PC-3 (cell line): ENCODE measurements around the gene GINM1. TPM values are rescaled to one million over a fixed set of nuclear protein-coding genes. Genes with fewer than 3 reads are reported as not detected.
A peak's percentile ranks its signal among the peaks of the same experiment; 100 is the strongest.

Experiments
- ATAC-seq: fragments of 200-7000 bp; cut with Tn5 transposase; 2 replicates; pipeline ENCODE4 v1.9.1; 2020; ENCODE audit warnings: mild to moderate bottlenecking, moderate library complexity
- BruUV-seq: library from RNA; stranded (reverse); fragments of 400-500 nt; replicated peaks from 2 replicates; lab custom pipeline; 2021; lab: Mats Ljungman, UMichigan
- CTCF ChIA-PET: fragments of 300-600 bp; sonication (Branson Sonifier 250); formaldehyde crosslinking; loops from one replicate; lab custom pipeline; 2022; ENCODE audit warnings: antibody characterized with exemption; lab: Charles Lee
- POLR2A ChIA-PET: fragments of 300-600 bp; sonication (Branson Sonifier 250); formaldehyde crosslinking; loops from one replicate; lab custom pipeline; 2022; ENCODE audit warnings: antibody characterized with exemption; ENCODE audit not compliant: unreplicated experiment; lab: Charles Lee
- DNase-seq: peaks from one replicate; pipeline ENCODE4 v3.0.0-alpha.2; 2015
- H2AFZ ChIP-seq: fragments of 300-600 bp; sonication (generic); 2 replicates; pipeline ENCODE4 v1.6.0; 2016; ENCODE audit warnings: antibody characterized with exemption, low read length
- H3F3A ChIP-seq: fragments of 300-600 bp; sonication (generic); one replicate; pipeline ENCODE4 v1.6.0; 2017; ENCODE audit warnings: antibody characterized with exemption, low read length, control low read depth, mild to moderate bottlenecking; ENCODE audit not compliant: unreplicated experiment
- H3K27ac ChIP-seq: fragments of 300-600 bp; sonication (generic); 2 replicates; pipeline ENCODE4 v1.5.1; 2016; ENCODE audit warnings: mild to moderate bottlenecking, low read length
- H3K27me3 ChIP-seq: fragments of 300-600 bp; sonication (generic); 2 replicates; pipeline ENCODE4 v1.6.1; 2016; ENCODE audit warnings: low read length, mixed read lengths
- H3K36me3 ChIP-seq: fragments of 300-600 bp; sonication (generic); 2 replicates; pipeline ENCODE4 v1.6.1; 2016; ENCODE audit warnings: low read depth, mixed run types, low read length, mixed read lengths
- H3K4me1 ChIP-seq: fragments of 300-600 bp; sonication (generic); 2 replicates; pipeline ENCODE4 v1.5.1; 2016; ENCODE audit warnings: low read length; ENCODE audit not compliant: insufficient read depth
- H3K4me2 ChIP-seq: fragments of 300-600 bp; sonication (generic); 2 replicates; pipeline ENCODE4 v1.6.0; 2016; ENCODE audit warnings: low read length
- H3K4me3 ChIP-seq: fragments of 300-600 bp; sonication (generic); 2 replicates; pipeline ENCODE4 v1.5.1; 2016; ENCODE audit warnings: mild to moderate bottlenecking, low read length, mixed read lengths
- H3K79me2 ChIP-seq: fragments of 300-600 bp; sonication (generic); 2 replicates; pipeline ENCODE4 v1.6.1; 2017; ENCODE audit warnings: low read length, mixed read lengths
- H3K9ac ChIP-seq: fragments of 300-600 bp; sonication (generic); 2 replicates; pipeline ENCODE4 v1.6.0; 2016; ENCODE audit warnings: mild to moderate bottlenecking, low read length
- H3K9me2 ChIP-seq: fragments of 300-600 bp; sonication (generic); replicated peaks from 2 replicates; pipeline ENCODE4 v1.6.1; 2016; ENCODE audit warnings: mixed run types, low read length, mixed read lengths
- H3K9me3 ChIP-seq: fragments of 300-600 bp; sonication (generic); 2 replicates; pipeline ENCODE4 v1.6.1; 2016; ENCODE audit warnings: low read length, mixed read lengths
- H4K20me1 ChIP-seq: fragments of 300-600 bp; sonication (generic); 2 replicates; pipeline ENCODE4 v1.6.1; 2016; ENCODE audit warnings: low read length, mixed read lengths
- CTCF ChIP-seq: fragments of 300-600 bp; sonication (generic); conservative IDR thresholded peaks from 2 replicates; pipeline ENCODE4 v1.5.1; 2017; ENCODE audit warnings: antibody characterized with exemption, low read depth, mild to moderate bottlenecking, low read length
- EZH2 ChIP-seq: fragments of 300-600 bp; sonication (generic); IDR thresholded peaks from one replicate; pipeline ENCODE4 v1.6.1; 2017; ENCODE audit warnings: antibody characterized with exemption, mild to moderate bottlenecking, low read length; ENCODE audit not compliant: unreplicated experiment
- EZH2phosphoT487 ChIP-seq: fragments of 300-600 bp; sonication (generic); IDR thresholded peaks from 2 replicates; pipeline ENCODE4 v1.6.1; 2018; ENCODE audit warnings: mild to moderate bottlenecking, antibody characterized with exemption, low read length, borderline replicate concordance
- intact Hi-C: fragments of 100-400 bp; cut with micrococcal nuclease; formaldehyde crosslinking; loops from 2 replicates; pipeline ENCODE4 v1.9.0; 2023
- total RNA-seq: library from RNA; depleted of rRNA; stranded (reverse); fragments of >200 nt; gene quantifications from 2 replicates; pipeline ENCODE4 v1.2.3, GENCODE V29; 2014

Gene GINM1
- total RNA-seq, 1 experiment from 2014 or later: 19.2 TPM

- Histone ChIP-seq H3K79me2 (peaks cover 43% of the 10 kb centered on the region), H3K9ac (no peak overlapping the region), H3K9me3 (no peaks in the 10 kb centered on the region), H3K27ac (no peak overlapping the region), H3K4me2 (peak overlapping the region; percentile 90; the same call in 1 of the 2 replicates), H4K20me1 (0 out of 2 replicates have a peak, but pooled peaks cover 5% of the 10 kb centered on the region), H3K4me1 (peaks cover 26% of the 10 kb centered on the region), H3K9me2 (no peaks in the 10 kb centered on the region), H3F3A (no peaks in the 10 kb centered on the region), H3K36me3 (no peaks in the 10 kb centered on the region), H2AFZ (no peak overlapping the region), H3K4me3 (no peak overlapping the region; the same call in 1 of the 2 replicates), H3K27me3 (no peaks in the 10 kb centered on the region)
- CTCF ChIA-PET: no interaction called here
- POLR2A ChIA-PET: no interaction called here
- no peak for DNase-seq
- no peak for TF ChIP-seq EZH2phosphoT487
- TF ChIP-seq CTCF: no peak
- no peak for TF ChIP-seq EZH2
- intact Hi-C loops: loop anchor here (5.0 kb wide), 2 partner anchors 149 to 449 kb away; partner anchors contain the start of gene LATS1
- no TSS peak for BruUV-seq
- ATAC-seq: no peak
These were observed 1.9 kb downstream of the GINM1 start for GRCh38 chr6:149567945-149568585.

GRCh38 chr6:149580880-149581279, 14.7 kb downstream of the GINM1 start:
- H3K9me3 ChIP-seq: no peaks in the 10 kb centered on the region
- no peaks in the 10 kb centered on the region for H4K20me1 ChIP-seq
- H2AFZ ChIP-seq: no peak overlapping the region
- H3K9me2 ChIP-seq: no peaks in the 10 kb centered on the region
- ChIA-PET POLR2A (no interaction called here), CTCF (no interaction called here)
- intact Hi-C loops: no loop called here
- DNase-seq (no peak), ATAC-seq (no peak)
- H3K27ac ChIP-seq: no peak overlapping the region
- no peaks in the 10 kb centered on the region for H3F3A ChIP-seq
- H3K27me3 ChIP-seq: no peaks in the 10 kb centered on the region
- H3K4me3 ChIP-seq: no peak overlapping the region
- TF ChIP-seq CTCF: no peak
- no peak for TF ChIP-seq EZH2
- TF ChIP-seq EZH2phosphoT487: no peak
- H3K4me1 ChIP-seq: no peaks in the 10 kb centered on the region
- H3K79me2 ChIP-seq: no peaks in the 10 kb centered on the region
- no TSS peak for BruUV-seq
- no peak overlapping the region for H3K9ac ChIP-seq
- peaks cover 4% of the 10 kb centered on the region; the same call in 1 of the 2 replicates for H3K36me3 ChIP-seq
- H3K4me2 ChIP-seq: no peak overlapping the region

- H3K9ac ChIP-seq: no peak overlapping the region
- H3K4me2 ChIP-seq: no peak overlapping the region
- BruUV-seq: no TSS peak
- no peaks in the 10 kb centered on the region for H3F3A ChIP-seq
- intact Hi-C loops: no loop called here
- ATAC-seq: no peak
- H3K9me3 ChIP-seq: no peaks in the 10 kb centered on the region
- H3K4me1 ChIP-seq: no peaks in the 10 kb centered on the region
- H3K36me3 ChIP-seq: peaks cover 4% of the 10 kb centered on the region; the same call in 1 of the 2 replicates
- TF ChIP-seq CTCF: no peak
- no peak for TF ChIP-seq EZH2
- no peak for TF ChIP-seq EZH2phosphoT487
- no peaks in the 10 kb centered on the region for H3K27me3 ChIP-seq
- no peaks in the 10 kb centered on the region for H3K9me2 ChIP-seq
- H3K4me3 ChIP-seq: no peak overlapping the region
- POLR2A ChIA-PET: no interaction called here
- no peak for DNase-seq
- CTCF ChIA-PET: no interaction called here
- no peaks in the 10 kb centered on the region for H3K79me2 ChIP-seq
- H2AFZ ChIP-seq: no peak overlapping the region
- H3K27ac ChIP-seq: no peak overlapping the region
- no peaks in the 10 kb centered on the region for H4K20me1 ChIP-seq
These were observed 15.2 kb downstream of the GINM1 start for GRCh38 chr6:149581349-149581748.
